GM21786 (cell line): ENCODE results near the gene CACNA1C.

ENCODE experiments used
- ATAC-seq: cut with Tn5 transposase; IDR thresholded peaks from one replicate; pipeline ENCODE4 v1.9.1; 2021; ENCODE audit not compliant: unreplicated experiment

Gene CACNA1C

GRCh38 chr12:2649201-2650030 is 596.6 kb downstream of the CACNA1C start:
- ATAC-seq: no peak

GRCh38 chr12:2650261-2651067 is 597.7 kb downstream of the CACNA1C start:
- no peak for ATAC-seq

GRCh38 chr12:2651068-2651965 is 598.5 kb downstream of the CACNA1C start:
- ATAC-seq: no peak

GRCh38 chr12:2652011-2652400 is 599.2 kb downstream of the CACNA1C start:
- no peak for ATAC-seq

- ATAC-seq: no peak
These were observed 599.8 kb downstream of the CACNA1C start for GRCh38 chr12:2652401-2653081.

GRCh38 chr12:2653461-2653965 is 600.7 kb downstream of the CACNA1C start:
- ATAC-seq: no peak

GRCh38 chr12:2654311-2654710 is 601.5 kb downstream of the CACNA1C start:
- ATAC-seq: no peak

GRCh38 chr12:2654741-2655140 is 602.0 kb downstream of the CACNA1C start:
- no peak for ATAC-seq

- no peak for ATAC-seq
These were observed 609.7 kb downstream of the CACNA1C start for GRCh38 chr12:2662524-2662923.

GRCh38 chr12:2664721-2665577 is 612.2 kb downstream of the CACNA1C start:
- no peak for ATAC-seq

GRCh38 chr12:2666411-2666810 is 613.6 kb downstream of the CACNA1C start:
- no peak for ATAC-seq

GRCh38 chr12:2666846-2667245 is 614.1 kb downstream of the CACNA1C start:
- ATAC-seq: no peak

GRCh38 chr12:2667716-2668440 is 615.1 kb downstream of the CACNA1C start:
- ATAC-seq: no peak

GRCh38 chr12:2668816-2669215 is 616.0 kb downstream of the CACNA1C start:
- no peak for ATAC-seq

- no peak for ATAC-seq
These were observed 616.8 kb downstream of the CACNA1C start for GRCh38 chr12:2669560-2669959.

GRCh38 chr12:2672863-2673262 is 620.1 kb downstream of the CACNA1C start:
- no peak for ATAC-seq

- ATAC-seq: no peak
These were observed 621.4 kb downstream of the CACNA1C start for GRCh38 chr12:2673966-2674810.

- no peak for ATAC-seq
These were observed 623.0 kb downstream of the CACNA1C start for GRCh38 chr12:2675776-2676175.
